ENCODE measurements around the gene FSD1L.

DNA sequence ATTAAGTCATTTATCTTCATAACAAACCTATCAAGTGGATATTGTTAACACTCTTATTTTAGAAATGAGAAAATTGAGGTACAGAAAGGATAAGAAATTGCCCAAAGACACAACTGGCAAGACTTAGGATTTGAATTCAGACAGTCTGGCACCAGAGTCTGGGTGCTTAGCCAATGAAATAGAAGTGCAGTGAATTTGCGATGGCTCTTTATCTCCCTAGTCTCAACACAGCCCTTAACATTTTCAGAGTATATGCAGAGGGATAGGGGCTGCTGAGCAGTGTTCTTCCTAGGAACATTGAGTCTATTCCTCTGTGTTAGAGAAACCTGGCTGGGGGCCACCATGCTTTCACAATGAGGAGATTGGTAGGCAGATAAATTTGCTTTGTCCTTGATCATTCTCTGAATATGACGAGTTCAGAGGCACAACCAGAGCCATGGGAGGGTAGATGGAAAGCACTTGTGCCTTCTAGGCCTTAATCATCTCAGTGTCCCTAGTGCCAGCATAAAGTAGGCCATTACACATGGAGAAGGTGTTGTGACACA, 6.1 kb upstream of the FSD1L start:
- no peak for TF ChIP-seq CTCF (tag by site-specific recombination; IDR thresholded peaks at IDR 0.05)
- TF ChIP-seq TRIM28 (IDR thresholded peaks at IDR 0.05; ENCODE audit: borderline replicate concordance, low read length): no peak
- no peak for TF ChIP-seq ZNF214 (tag by site-specific recombination; IDR thresholded peaks at IDR 0.05; ENCODE audit: borderline replicate concordance)
